Measurements from ENCODE around the gene MCAM. TPM values are rescaled to one million over a fixed set of nuclear protein-coding genes. Genes with fewer than 3 reads are reported as not detected.

The MCAM gene
- total RNA-seq, 4 donors from 2014 or later, result 27.5 to 112 (median 66.2) TPM

- H3K9me3 ChIP-seq, result no peaks in the 10 kb centered on the region
- H3K27ac ChIP-seq, result peak overlapping the region in 3 of 4 donors; percentile 78 to 97 (median 96)
- H3K4me1 ChIP-seq, result peaks cover 0 to 42% (median 9%) of the 10 kb centered on the region in 4 donors
- no peaks in the 10 kb centered on the region for H3K27me3 ChIP-seq
- no peak for TF ChIP-seq CTCF (IDR thresholded peaks at IDR 0.05)
- TF ChIP-seq POLR2A (IDR thresholded peaks at IDR 0.05), result no peak
- peak overlapping the region in 3 of 4 donors; percentile 46 to 75 (median 61) for H3K4me3 ChIP-seq
- peak in 2 of 3 donors; percentile 19 to 40 for DNase-seq
- peaks cover 0 to 19% (median 0%) of the 10 kb centered on the region in 3 donors for H3K36me3 ChIP-seq
These were observed 45.2 kb upstream of the MCAM start for GRCh38 chr11:119361941-119362725.

- peak overlapping the region in 3 of 4 donors; percentile 18 to 97 (median 96) for H3K27ac ChIP-seq
- TF ChIP-seq CTCF (IDR thresholded peaks at IDR 0.05), result peak in 1 of 6 experiments; percentile 7
- peak in 1 of 2 donors; percentile 39 for TF ChIP-seq POLR2A (IDR thresholded peaks at IDR 0.05)
- no peaks in the 10 kb centered on the region for H3K27me3 ChIP-seq
- H3K9me3 ChIP-seq, result no peaks in the 10 kb centered on the region
- DNase-seq, result peak in 1 of 3 donors; percentile 60
- H3K4me1 ChIP-seq, result peaks cover 0 to 41% (median 7%) of the 10 kb centered on the region in 4 donors
- H3K4me3 ChIP-seq, result peak overlapping the region in 2 of 4 donors; percentile 61 to 75
- peaks cover 0 to 19% (median 0%) of the 10 kb centered on the region in 3 donors for H3K36me3 ChIP-seq
These were observed 44.3 kb upstream of the MCAM start for GRCh38 chr11:119361056-119361787.

- Histone ChIP-seq H3K27me3 (no peaks in the 10 kb centered on the region), H3K36me3 (peaks cover 0 to 19% (median 0%) of the 10 kb centered on the region in 3 donors), H3K4me3 (no peak overlapping the region), H3K27ac (no peak overlapping the region), H3K4me1 (peaks cover 0 to 36% (median 9%) of the 10 kb centered on the region in 4 donors), H3K9me3 (no peaks in the 10 kb centered on the region)
- peak in 1 of 3 donors; percentile 29 for DNase-seq
- TF ChIP-seq CTCF (IDR thresholded peaks at IDR 0.05), result no peak
- TF ChIP-seq POLR2A (IDR thresholded peaks at IDR 0.05), result no peak
These were observed 42.7 kb upstream of the MCAM start for GRCh38 chr11:119359365-119360214.

- no peak for TF ChIP-seq POLR2A (IDR thresholded peaks at IDR 0.05)
- TF ChIP-seq CTCF (IDR thresholded peaks at IDR 0.05), result no peak
- Histone ChIP-seq H3K9me3 (no peaks in the 10 kb centered on the region), H3K27ac (peak overlapping the region; percentile 5 to 74 (median 39)), H3K4me3 (peak overlapping the region; percentile 38 to 63 (median 52)), H3K4me1 (peaks cover 0 to 41% (median 4%) of the 10 kb centered on the region in 4 donors), H3K36me3 (peaks cover 0 to 19% (median 0%) of the 10 kb centered on the region in 3 donors), H3K27me3 (no peaks in the 10 kb centered on the region)
- no peak for DNase-seq
These were observed 40.1 kb upstream of the MCAM start for GRCh38 chr11:119357074-119357473.

Data from Peyer's patch (tissue), 4 donors.